ENCODE data around the gene CT45A9.
"Not testable (repeated sequence)": the region's sequence is repeated elsewhere in the genome, so short reads cannot be mapped to it uniquely, and the experiment has no call there.

Gene CT45A9

GRCh38 chrX:135871712-135872111, at the start of gene CT45A9:
CT45A9 (minus strand) TSS chrX:135871812; CDS start chrX:135868061, 3,751 bp downstream.
- DNase-seq, result not testable (repeated sequence)

GRCh38 chrX:135920516-135920915, 48.9 kb upstream of the CT45A9 start:
- DNase-seq, result not testable (repeated sequence)

- DNase-seq, result no peak
These were observed 42.8 kb upstream of the CT45A9 start for GRCh38 chrX:135914404-135914803.

- no peak for DNase-seq
These were observed 38.6 kb upstream of the CT45A9 start for GRCh38 chrX:135910251-135910650.

GRCh38 chrX:135893294-135893817, 21.7 kb upstream of the CT45A9 start, which contains the start of the genes CT45A10 and SAGE1:
CT45A10 (minus strand) TSS chrX:135893444; CDS start chrX:135885344, 8,100 bp downstream.
SAGE1 (plus strand) TSS chrX:135893716; CDS start chrX:135896243, 2,527 bp downstream.
- DNase-seq, result no peak

GRCh38 chrX:135892781-135893180, 21.2 kb upstream of the CT45A9 start:
- DNase-seq, result no peak

- no peak for DNase-seq
These were observed 18.5 kb upstream of the CT45A9 start for GRCh38 chrX:135890087-135890585.

- not testable (repeated sequence) for DNase-seq
These were observed 17.4 kb upstream of the CT45A9 start for GRCh38 chrX:135888976-135889375.

- DNase-seq, result not testable (repeated sequence)
These were observed 16.6 kb upstream of the CT45A9 start for GRCh38 chrX:135888230-135888629.

- DNase-seq, result not testable (repeated sequence)
These were observed 11.1 kb upstream of the CT45A9 start for GRCh38 chrX:135882741-135883140.

GRCh38 chrX:135854438-135854837, 17.2 kb downstream of the CT45A9 start, which contains the start of gene CT45A8:
CT45A8 (minus strand) TSS chrX:135854538; CDS start chrX:135850783, 3,755 bp downstream.
- not testable (repeated sequence) for DNase-seq

- DNase-seq, result not testable (repeated sequence)
These were observed 34.4 kb downstream of the CT45A9 start, which contains the start of gene CT45A7 for GRCh38 chrX:135837180-135837579. CT45A7 (minus strand) TSS chrX:135837280; CDS start chrX:135833533, 3,747 bp downstream.

GRCh38 chrX:135819912-135820311, 51.7 kb downstream of the CT45A9 start, which contains the start of gene CT45A2:
CT45A2 (minus strand) TSS chrX:135820012; CDS start chrX:135816265, 3,747 bp downstream.
- DNase-seq, result not testable (repeated sequence)

All from NCI-H187 treated with DMSO at 0.1 percent for 48 hours (cell line).